HepG2 (cell line): ENCODE data around the gene HIPK2. TPM values are rescaled to one million over a fixed set of nuclear protein-coding genes. Genes with fewer than 3 reads are reported as not detected.

Source experiments
- IRF2 ChIP-seq: IDR thresholded peaks from 2 replicates; pipeline ENCODE4 v1.6.1; 2018; ENCODE audit warnings: missing genetic modification reagents, missing compliant biosample characterization
- KDM5A ChIP-seq: fragments of 200-600 bp; sonication (generic); IDR thresholded peaks from 2 replicates; pipeline ENCODE4 v1.7.0; 2018; ENCODE audit warnings: antibody characterized with exemption, mild to moderate bottlenecking, low read length, borderline replicate concordance
- MIER2 ChIP-seq: IDR thresholded peaks from 2 replicates; pipeline ENCODE4 v1.6.1; 2016; ENCODE audit warnings: missing biosample characterization, missing genetic modification reagents
- PHF21A ChIP-seq: sonication (generic); formaldehyde crosslinking; IDR thresholded peaks from 2 replicates; pipeline ENCODE4 v1.5.0; 2020; ENCODE audit warnings: mild to moderate bottlenecking, missing genetic modification reagents
- RNF219 ChIP-seq: sonication (generic); formaldehyde crosslinking; IDR thresholded peaks from 2 replicates; pipeline ENCODE4 v1.5.0; 2020; ENCODE audit warnings: mild to moderate bottlenecking, missing genetic modification reagents
- TERF1 ChIP-seq: sonication (generic); formaldehyde crosslinking; IDR thresholded peaks from 2 replicates; pipeline ENCODE4 v1.8.0; 2022; ENCODE audit warnings: mild to moderate bottlenecking, missing genetic modification reagents, moderate library complexity
- ZBTB40 ChIP-seq, 2 experiments: fragments of 450-650 bp in 1 of 2; sonication (generic) in 1 of 2; formaldehyde crosslinking in 1 of 2; IDR thresholded peaks; 2 replicates each; pipeline versions ENCODE4 v1.6.1 to v1.8.0; 2016 to 2022; ENCODE audit warnings: antibody characterized with exemption in 1 of 2, mild to moderate bottlenecking in 1 of 2, missing genetic modification reagents in 1 of 2
- ZNF281 ChIP-seq: sonication (generic); formaldehyde crosslinking; IDR thresholded peaks from 2 replicates; pipeline ENCODE4 v1.4.0; 2020; ENCODE audit warnings: missing genetic modification reagents, borderline replicate concordance
- ZNF326 ChIP-seq: sonication (generic); formaldehyde crosslinking; IDR thresholded peaks from 2 replicates; pipeline ENCODE4 v1.4.0; 2020; ENCODE audit warnings: missing genetic modification reagents, borderline replicate concordance
- ZSCAN29 ChIP-seq: sonication (generic); formaldehyde crosslinking; conservative IDR thresholded peaks from 2 replicates; pipeline ENCODE4 v1.4.0; 2020; ENCODE audit warnings: mild to moderate bottlenecking, missing genetic modification reagents
- polyA plus RNA-seq, 8 experiments: library from polyadenylated mRNA; depleted of rRNA in 3 of 8; stranded (reverse) in 7 of 8; unstranded in 1 of 8; fragments of >200 nt; fragmentation: Illumina TruSeq in 4 of 8; extraction: Trizol in 4 of 8; gene quantifications; 2 replicates each; pipeline versions ENCODE4 v1.2.1 to v1.2.3, GENCODE V29; 2011 to 2016; ENCODE audit warnings: low read depth in 4 of 8, missing spikeins in 1 of 8, mixed read lengths in 1 of 8; ENCODE audit not compliant: insufficient read depth in 1 of 8
- total RNA-seq, 5 experiments: library from RNA; depleted of rRNA; stranded (reverse); fragments of >200 nt; fragmentation: Illumina TruSeq; extraction: Trizol; gene quantifications; 2 replicates each; pipeline ENCODE4 v1.2.3, GENCODE V29; 2016; ENCODE audit warnings: low read depth in 1 of 5

Gene HIPK2
- total and polyA plus RNA-seq, 2 of the 13 experiments (the other 11 are each of a cell fraction or from before 2014, with no cell fraction given): 14.4 to 20.2 TPM

GRCh38 chr7:139679731-139680594, 97.8 kb downstream of the HIPK2 start (continued):
- no peak for TF ChIP-seq ZBTB40 (IDR thresholded peaks at IDR 0.05)
- peak; percentile 35; the same call in 1 of the 2 replicates for TF ChIP-seq ZBTB40 (CRISPR knock-in tag; IDR thresholded peaks at IDR 0.05)
- TF ChIP-seq ZNF281: no peak
- peak; percentile 55; the same call in 1 of the 2 replicates for TF ChIP-seq IRF2 (CRISPR knock-in tag)
- no peak for TF ChIP-seq MIER2
- TF ChIP-seq RNF219 (CRISPR knock-in tag): no peak
- no peak for TF ChIP-seq ZSCAN29
- TF ChIP-seq ZNF326 (CRISPR knock-in tag): no peak
- TF ChIP-seq PHF21A (CRISPR knock-in tag): peak; percentile 85
- no peak for TF ChIP-seq KDM5A
- TF ChIP-seq TERF1: no peak
